Measurements from ENCODE around the gene EARS2.
"Not testable (repeated sequence)": the region's sequence is repeated elsewhere in the genome, so short reads cannot be mapped to it uniquely, and the experiment has no call there.

EARS2 gene

DNA sequence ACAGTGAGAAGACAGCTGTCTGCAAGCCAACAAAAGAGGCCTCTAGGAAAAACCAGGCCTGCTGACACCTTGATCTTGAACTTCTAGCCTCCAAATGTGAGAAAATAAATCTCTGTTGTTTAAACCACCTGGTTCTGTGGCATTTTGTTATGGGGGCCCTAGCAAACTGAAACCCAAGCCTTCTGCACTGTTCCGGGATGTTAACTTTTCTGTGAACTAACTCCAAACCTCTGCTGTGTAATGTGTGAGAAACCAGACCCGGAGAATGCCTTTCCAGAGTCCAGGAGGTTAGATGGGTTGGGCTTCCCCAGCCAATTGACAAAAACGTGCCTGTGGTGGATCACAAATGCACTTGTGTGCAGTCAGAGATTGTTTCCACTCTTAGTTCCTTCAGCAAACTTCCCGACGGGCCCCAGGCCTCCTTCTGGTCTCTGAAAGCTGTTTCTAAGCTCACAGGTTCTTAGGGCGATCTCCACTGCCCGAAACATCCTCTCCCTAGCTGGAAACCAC is 33.2 kb downstream of the EARS2 start:
- DNase-seq = no peak

- no peak for DNase-seq
Observed at GRCh38 chr16:23523321-23523720, 33.8 kb downstream of the EARS2 start.

DNA sequence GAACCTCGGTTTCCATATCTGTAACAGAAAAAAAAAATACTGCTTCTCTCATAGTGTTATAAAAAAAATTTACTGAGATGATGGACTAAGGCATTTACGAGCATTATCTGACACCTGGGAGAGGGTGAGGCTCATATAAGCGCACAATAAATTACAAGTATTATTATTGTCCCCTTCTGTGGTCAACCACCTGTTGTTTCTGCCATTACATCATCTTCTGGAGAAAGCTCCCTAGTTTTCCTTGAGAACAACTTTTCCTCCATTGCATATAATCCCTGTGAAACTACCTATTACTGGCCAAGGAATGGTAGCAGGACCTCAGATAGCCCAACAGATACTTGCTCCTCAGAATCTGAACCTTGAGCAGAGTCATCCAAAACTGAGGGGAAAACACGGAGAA is 35.2 kb downstream of the EARS2 start:
- no peak for DNase-seq

DNA sequence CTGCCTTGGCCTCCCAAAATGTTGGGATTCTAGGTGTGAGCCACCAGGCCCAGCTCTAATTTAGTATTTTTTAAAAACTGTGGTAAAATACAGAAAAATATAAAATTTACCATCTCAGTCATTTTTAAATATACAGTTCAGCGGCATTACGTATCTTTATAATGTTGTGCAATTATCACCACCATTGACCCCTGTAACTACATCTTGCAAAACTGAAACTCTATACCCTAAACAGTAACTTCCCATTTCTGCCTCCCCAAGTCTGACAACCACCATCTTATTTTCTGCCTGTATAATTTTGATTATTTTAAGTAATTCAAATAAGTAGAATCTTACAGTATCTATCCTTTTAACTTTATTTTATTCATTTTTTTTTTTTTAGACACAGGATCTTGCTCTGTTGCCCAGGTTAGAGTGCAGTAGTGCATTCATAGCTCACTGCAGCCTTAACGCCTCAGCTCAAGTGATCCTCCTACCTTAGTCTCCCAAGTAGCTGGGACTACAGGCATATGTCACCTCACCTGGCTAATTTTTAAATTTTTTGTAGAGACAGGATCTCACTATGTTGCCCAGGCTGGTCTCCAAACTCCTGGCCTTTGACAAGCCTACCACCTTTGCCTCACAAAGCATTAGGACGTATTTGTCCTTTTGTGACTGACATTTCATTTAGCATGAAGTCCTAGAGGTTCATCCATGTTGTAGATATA is 36.0 kb downstream of the EARS2 start:
- DNase-seq = no peak

- no peak for DNase-seq
Observed at GRCh38 chr16:23520500-23520899, 36.6 kb downstream of the EARS2 start.

- DNase-seq = no peak
Observed at GRCh38 chr16:23519282-23519681, 37.9 kb downstream of the EARS2 start.

DNA sequence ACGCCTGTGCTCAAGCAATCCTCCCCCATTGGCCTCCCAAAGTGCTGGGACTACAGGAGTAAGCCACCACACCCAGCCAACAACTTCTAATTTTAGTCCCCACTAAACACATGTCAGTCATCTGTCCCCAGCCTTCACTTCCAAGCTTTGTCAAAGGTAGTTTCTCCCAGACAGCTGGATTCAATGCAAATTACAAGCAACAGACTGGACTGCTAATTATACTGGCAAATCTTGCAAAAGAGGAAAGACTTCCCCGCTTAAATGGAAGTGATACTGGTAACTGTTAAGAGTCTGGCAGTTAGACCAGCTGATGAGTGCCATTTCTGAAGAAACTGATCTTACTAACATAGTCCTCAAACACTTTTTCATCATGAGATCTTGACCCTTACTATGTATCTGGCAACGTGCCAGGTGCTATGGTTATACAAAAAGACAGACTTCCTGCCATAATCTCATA is 38.7 kb downstream of the EARS2 start:
- peak; percentile 21 for DNase-seq

DNA sequence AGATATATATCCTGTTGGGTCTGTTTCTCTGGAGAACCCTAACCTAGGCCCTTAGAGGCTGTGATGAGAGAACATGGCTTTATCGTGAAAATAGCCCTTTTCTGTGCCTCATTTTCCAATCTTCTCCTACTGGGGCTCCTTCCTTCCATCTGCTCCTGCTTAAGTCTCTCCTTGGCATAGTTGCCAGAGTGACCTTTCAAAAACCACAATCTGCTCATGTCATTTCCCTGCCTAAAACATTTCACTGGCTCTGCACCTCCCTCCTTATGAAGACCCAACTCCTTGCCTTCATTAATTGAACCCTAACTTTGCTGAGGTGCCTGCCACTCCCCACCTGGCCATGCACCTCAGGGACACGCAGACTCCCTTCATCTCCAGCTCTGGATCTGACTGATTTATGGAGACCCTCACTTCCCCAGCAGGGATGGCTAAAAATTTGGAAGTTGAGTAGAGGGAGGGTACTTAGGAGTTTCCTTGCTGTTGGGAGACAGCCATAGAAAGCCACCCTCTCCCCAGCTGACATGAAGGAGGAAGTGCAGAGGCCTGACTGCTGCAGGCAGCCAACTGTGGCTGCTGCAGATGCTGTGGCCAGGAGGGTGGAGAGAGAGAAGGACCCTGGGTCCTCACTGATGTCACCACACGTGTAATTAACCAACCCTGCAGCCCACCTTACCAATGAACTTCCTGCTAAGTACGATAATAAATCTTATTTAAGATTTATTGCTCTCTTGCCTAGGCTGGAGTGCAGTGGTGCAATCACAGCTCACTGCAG is 40.6 kb downstream of the EARS2 start:
- no peak for DNase-seq

GRCh38 chr16:23515881-23516280 is 41.3 kb downstream of the EARS2 start:
- no peak for DNase-seq

GRCh38 chr16:23514381-23515152 is 42.6 kb downstream of the EARS2 start:
- peak; percentile 16 for DNase-seq

- peak; percentile 4 for DNase-seq
Observed at GRCh38 chr16:23512168-23512695, 44.9 kb downstream of the EARS2 start.

DNA sequence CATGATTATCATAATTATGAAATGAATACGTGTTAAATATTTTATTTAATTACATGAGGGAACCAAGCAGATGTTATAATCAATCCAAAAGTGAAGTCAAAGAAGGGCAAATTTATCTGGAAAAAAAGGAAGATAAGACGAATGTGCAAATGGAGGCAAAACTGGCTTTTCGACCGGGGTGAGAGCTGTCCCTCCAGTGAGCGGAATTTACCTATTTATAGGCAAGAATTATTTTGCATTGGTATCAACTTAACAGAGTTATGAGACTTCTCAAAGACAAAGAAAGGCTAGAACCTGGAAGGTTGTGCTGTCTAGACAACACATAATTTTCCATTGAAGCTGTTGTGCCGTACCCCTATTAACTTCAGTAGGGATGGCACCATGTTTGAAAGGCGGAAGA is 45.4 kb downstream of the EARS2 start:
- DNase-seq = no peak

- not testable (repeated sequence) for DNase-seq
Observed at GRCh38 chr16:23510915-23511270, 46.3 kb downstream of the EARS2 start.

- DNase-seq = peak; percentile 90
Observed at GRCh38 chr16:23510164-23510914, 46.8 kb downstream of the EARS2 start, which contains the start of gene GGA2. GGA2 (minus strand) TSS chr16:23510494; CDS start chr16:23510411, 83 bp downstream.

DNA sequence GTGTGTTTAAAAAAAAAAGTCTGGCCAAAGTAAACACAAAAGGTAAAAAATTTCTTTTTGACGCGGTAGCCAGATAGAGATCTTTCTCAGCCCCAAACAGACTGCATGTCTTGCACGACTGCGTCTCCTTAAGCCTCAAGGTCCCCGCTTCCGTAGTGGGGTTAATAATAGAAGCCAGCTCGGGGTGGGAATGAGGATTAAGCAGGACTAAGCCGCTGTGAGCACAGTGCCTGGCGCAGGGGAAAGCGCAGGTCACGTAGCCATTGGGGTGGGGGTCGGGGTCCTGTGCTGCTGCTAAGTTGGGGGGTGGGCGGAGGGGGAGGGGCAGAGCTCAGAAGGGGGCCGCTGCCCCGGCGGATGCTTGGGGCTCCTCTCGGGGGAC is 47.4 kb downstream of the EARS2 start:
- DNase-seq = peak; percentile 55

DNA sequence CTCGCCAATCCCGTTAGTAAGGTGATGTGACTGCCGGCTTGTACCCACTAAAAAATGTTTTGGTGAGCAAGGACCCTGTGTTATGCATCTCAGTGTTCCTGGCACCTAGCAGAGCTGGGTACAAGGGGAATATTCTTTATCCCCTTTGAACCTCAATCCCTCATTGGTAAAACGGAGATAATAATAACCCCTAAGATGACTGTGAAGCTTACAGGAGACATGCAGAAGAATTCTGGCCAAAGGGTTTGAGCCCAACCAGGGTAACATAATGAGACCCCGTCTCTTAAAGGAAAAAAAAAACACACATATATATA is 47.8 kb downstream of the EARS2 start:
- DNase-seq = no peak

DNA sequence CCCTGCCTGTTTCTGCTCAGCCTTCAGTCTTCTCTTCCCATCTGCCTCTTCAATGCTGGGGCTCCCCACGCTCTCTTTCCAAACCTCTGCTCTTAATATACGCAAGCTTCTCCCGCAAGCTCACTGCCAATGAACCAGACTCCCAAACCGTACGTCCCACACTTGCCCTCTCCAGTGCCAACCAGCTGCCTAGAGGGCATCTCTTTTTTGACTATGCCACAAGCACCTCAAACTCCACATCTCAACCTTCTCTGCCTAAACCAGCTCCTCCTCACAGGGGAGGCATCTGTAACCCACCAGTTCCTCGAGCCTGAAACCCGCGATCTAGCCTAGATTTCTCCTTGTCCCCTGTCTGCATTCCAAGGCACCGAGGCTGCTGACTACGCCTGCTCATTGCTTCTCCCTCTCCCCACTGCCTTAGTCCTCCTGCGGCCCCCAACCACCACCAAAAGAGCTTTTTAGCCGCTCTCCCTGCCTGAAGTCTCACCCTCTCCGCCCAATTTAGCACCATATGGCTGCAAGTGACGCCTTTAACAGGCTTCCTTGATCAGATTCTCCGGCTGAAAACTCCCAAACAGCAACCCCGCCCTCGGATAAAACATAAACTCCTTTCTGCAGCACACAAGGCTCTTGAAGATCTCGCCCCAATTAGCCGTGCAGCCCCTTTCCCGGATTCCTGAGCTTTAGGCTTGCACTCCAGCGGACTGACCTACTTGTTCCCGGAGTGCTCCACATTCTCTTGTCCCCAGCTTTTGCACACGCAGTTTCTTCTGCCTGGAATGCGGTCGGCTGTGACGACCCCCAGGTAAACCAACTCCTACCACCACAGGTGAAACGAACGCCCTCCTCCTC is 48.3 kb downstream of the EARS2 start:
- peak; percentile 47 for DNase-seq

DNA sequence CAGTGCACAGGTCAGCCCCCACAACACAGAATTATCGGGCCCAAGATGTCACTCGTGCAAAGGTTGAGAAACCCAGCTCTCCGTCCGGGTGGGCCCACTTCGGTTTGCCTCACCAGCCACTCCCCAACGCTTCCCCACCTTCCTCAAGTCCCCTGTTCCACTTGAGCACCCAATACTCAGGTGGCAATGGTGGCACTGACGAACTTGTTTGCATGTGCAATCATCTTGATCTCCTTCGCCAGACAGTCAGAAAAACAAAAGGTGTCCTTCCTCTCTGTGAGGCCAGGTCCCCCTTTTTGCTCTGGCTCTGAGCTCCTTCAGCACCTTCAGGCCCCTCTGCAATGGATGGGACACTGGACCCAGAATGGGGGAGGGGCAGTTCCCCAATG is 50.5 kb downstream of the EARS2 start:
- no peak for DNase-seq

DNA sequence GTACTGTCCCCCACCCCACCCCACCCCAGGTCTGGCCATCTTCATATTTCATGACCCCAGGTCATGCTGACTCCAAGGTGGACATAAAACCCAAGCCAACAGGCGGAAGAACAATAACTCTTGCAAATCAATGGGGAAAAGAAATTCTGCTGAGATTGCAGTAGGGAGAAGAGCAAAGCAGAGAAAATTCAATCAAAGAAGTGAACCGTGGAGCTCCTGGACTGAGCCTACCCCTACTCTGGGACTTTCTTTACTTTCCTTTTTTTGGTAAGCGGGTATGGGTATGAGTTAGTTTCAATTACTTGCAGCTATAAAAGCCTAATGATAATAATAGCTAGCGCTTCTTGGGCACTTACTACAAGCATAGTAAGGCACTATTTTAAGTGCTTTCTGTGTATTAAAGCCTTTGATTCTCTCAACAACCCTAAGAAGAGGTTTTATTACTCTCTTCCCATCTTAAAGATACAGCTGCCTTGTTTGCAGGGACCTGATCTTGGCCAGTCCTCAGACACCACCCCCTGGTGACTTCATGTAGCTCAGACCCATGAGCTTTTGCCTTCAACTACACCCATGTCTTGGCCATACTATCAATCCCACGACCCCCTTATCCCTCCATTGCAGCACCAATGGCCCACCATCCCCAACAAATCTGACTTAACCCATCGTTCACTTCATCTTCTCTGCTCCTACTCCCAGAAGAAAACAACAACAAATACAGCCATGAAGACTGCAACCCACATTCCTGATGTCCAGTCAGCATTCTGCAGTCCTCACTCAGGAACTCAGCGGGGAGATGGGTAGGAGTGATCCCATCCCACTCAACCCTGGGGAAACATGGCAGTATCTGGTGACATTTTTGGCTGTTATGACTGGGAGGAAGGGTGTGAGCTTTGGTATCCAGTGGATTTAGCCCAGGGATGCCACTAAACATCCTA is 51.2 kb downstream of the EARS2 start:
- no peak for DNase-seq

DNA sequence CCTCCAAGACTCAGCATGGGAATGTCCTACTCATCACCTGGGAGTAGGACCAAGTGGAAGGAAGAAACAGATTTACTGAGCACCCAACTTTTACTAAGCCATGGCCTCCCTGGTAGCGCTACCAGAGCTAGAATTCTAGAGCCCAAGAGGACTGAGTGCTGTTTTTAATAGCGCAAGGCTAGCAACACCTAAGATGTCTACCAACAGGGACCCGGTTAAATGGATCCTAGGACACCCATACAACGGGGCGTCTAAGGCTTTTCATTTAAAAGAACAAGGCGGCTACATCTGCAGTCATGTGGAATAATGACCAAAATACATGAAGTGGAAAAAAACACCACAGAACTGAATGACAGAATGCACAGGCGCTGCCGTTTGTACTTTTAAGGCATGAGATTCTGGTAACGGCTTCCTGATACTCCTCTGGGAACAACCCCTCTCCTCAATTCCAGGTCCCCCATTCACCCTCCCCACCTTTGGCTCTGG is 51.9 kb downstream of the EARS2 start:
- no peak for DNase-seq
